GM23338 (cell line): ENCODE results near the gene COX7B. TPM values are rescaled to one million over a fixed set of nuclear protein-coding genes. Genes with fewer than 3 reads are reported as not detected.

Experiments
- ATAC-seq: fragments of 200-7000 bp; cut with Tn5 transposase; 3 replicates; pipeline ENCODE4 v1.9.1; 2020
- DNase-seq: peaks from one replicate; pipeline ENCODE4 v3.0.0-alpha.2; 2015; ENCODE audit warnings: low spot score
- H2AFZ ChIP-seq: fragments of 200-600 bp; sonication (generic); 2 replicates; pipeline ENCODE4 v1.8.0; 2016; ENCODE audit warnings: antibody characterized with exemption, mild to moderate bottlenecking, moderate library complexity
- H3F3A ChIP-seq: fragments of 200-600 bp; sonication (generic); replicated peaks from 2 replicates; pipeline ENCODE4 v1.8.0; 2017; ENCODE audit warnings: antibody characterized with exemption, mixed run types, low read depth
- H3K27ac ChIP-seq: fragments of 200-600 bp; sonication (generic); 2 replicates; pipeline ENCODE4 v1.6.1; 2016; ENCODE audit warnings: low read depth
- H3K27me3 ChIP-seq: fragments of 200-600 bp; sonication (generic); 2 replicates; pipeline ENCODE4 v1.8.0; 2016; ENCODE audit warnings: mild to moderate bottlenecking, mixed run types, moderate library complexity; ENCODE audit not compliant: insufficient read depth
- H3K36me3 ChIP-seq: fragments of 200-600 bp; sonication (generic); 2 replicates; pipeline ENCODE4 v1.8.0; 2016; ENCODE audit warnings: mild to moderate bottlenecking; ENCODE audit not compliant: insufficient read depth
- H3K4me1 ChIP-seq: fragments of 200-600 bp; sonication (generic); 2 replicates; pipeline ENCODE4 v1.8.0; 2016; ENCODE audit warnings: mild to moderate bottlenecking, moderate library complexity; ENCODE audit not compliant: insufficient read depth
- H3K4me2 ChIP-seq: fragments of 200-600 bp; sonication (generic); 2 replicates; pipeline ENCODE4 v1.7.1; 2017; ENCODE audit warnings: mixed run types
- H3K4me3 ChIP-seq: fragments of 200-600 bp; sonication (generic); 2 replicates; pipeline ENCODE4 v1.6.1; 2016; ENCODE audit warnings: mixed run types
- H3K79me2 ChIP-seq: fragments of 200-600 bp; sonication (generic); replicated peaks from 2 replicates; pipeline ENCODE4 v1.8.0; 2017; ENCODE audit warnings: mild to moderate bottlenecking; ENCODE audit not compliant: insufficient read depth
- H3K9me2 ChIP-seq: fragments of 200-600 bp; sonication (generic); 2 replicates; pipeline ENCODE4 v1.8.0; 2017; ENCODE audit not compliant: insufficient read depth
- H4K20me1 ChIP-seq: fragments of 200-600 bp; sonication (generic); replicated peaks from 2 replicates; pipeline ENCODE4 v1.8.0; 2017; ENCODE audit warnings: mild to moderate bottlenecking; ENCODE audit not compliant: insufficient read depth
- H3K27ac Mint-ChIP-seq: 2 replicates; pipeline ENCODE4 v1.8.0; 2020; ENCODE audit warnings: inconsistent platforms, mild to moderate bottlenecking, moderate library complexity, mixed read lengths
- H3K27me3 Mint-ChIP-seq: 3 replicates; pipeline ENCODE4 v1.8.0; 2022; ENCODE audit warnings: low read depth, mild to moderate bottlenecking, moderate library complexity, mixed read lengths, inconsistent platforms; ENCODE audit not compliant: insufficient read depth, poor library complexity
- H3K36me3 Mint-ChIP-seq: 3 replicates; pipeline ENCODE4 v1.8.0; 2021; ENCODE audit warnings: low read depth, mild to moderate bottlenecking, inconsistent platforms, moderate library complexity, mixed read lengths
- H3K4me1 Mint-ChIP-seq: 3 replicates; pipeline ENCODE4 v1.8.0; 2020; ENCODE audit warnings: mild to moderate bottlenecking, inconsistent platforms, mixed read lengths
- H3K4me3 Mint-ChIP-seq: 3 replicates; pipeline ENCODE4 v1.8.0; 2021; ENCODE audit warnings: moderate library complexity, mild to moderate bottlenecking, inconsistent platforms, mixed read lengths
- H3K9me3 Mint-ChIP-seq: 3 replicates; pipeline ENCODE4 v1.8.0; 2020; ENCODE audit warnings: moderate library complexity, mild to moderate bottlenecking, inconsistent platforms, mixed read lengths
- CTCF ChIP-seq, 2 experiments: fragments of 200-600 bp in 1 of 2; sonication (generic) in 1 of 2; conservative IDR thresholded peaks; 2 replicates each; pipeline versions ENCODE4 v1.5.1 to v1.6.1; 2016 to 2017; ENCODE audit warnings: antibody characterized with exemption in 2 of 2, low read depth in 2 of 2, mild to moderate bottlenecking in 2 of 2, moderate library complexity in 1 of 2
- EZH2 ChIP-seq: fragments of 200-600 bp; sonication (generic); IDR thresholded peaks from one replicate; pipeline ENCODE4 v1.8.0; 2017; ENCODE audit warnings: antibody characterized with exemption, mild to moderate bottlenecking, low read depth; ENCODE audit not compliant: unreplicated experiment
- NANOG ChIP-seq: IDR thresholded peaks from 2 replicates; pipeline ENCODE4 v1.6.1; 2016; ENCODE audit warnings: antibody characterized with exemption, borderline replicate concordance
- POLR2AphosphoS5 ChIP-seq: IDR thresholded peaks from 2 replicates; pipeline ENCODE4 v1.6.1; 2016; ENCODE audit warnings: antibody characterized with exemption, low read depth
- REST ChIP-seq: IDR thresholded peaks from one replicate; pipeline ENCODE4 v1.6.1; 2018; ENCODE audit warnings: antibody characterized with exemption; ENCODE audit not compliant: unreplicated experiment
- STAT1 ChIP-seq: IDR thresholded peaks from one replicate; pipeline ENCODE4 v1.6.1; 2016; ENCODE audit warnings: antibody characterized with exemption; ENCODE audit not compliant: unreplicated experiment
- ZNF114 ChIP-seq: fragments of 250-450 bp; sonication (Bioruptor Pico); IDR thresholded peaks from 2 replicates; pipeline ENCODE4 v1.5.0; 2020; ENCODE audit warnings: mild to moderate bottlenecking, moderate library complexity
- ZNF331 ChIP-seq: fragments of 250-450 bp; sonication (Bioruptor Pico); IDR thresholded peaks from 2 replicates; pipeline ENCODE4 v1.5.0; 2020; ENCODE audit warnings: low read depth, mild to moderate bottlenecking, moderate library complexity
- polyA plus RNA-seq: library from polyadenylated mRNA; unstranded; fragments of >200 nt; fragmentation: Nextera tagmentation; extraction: Ambion mirVana; gene quantifications from 2 replicates; pipeline ENCODE4 v1.2.1, GENCODE V29; 2016
- total RNA-seq: library from RNA; depleted of rRNA; stranded (reverse); fragments of >200 nt; shearing (Covaris generic); gene quantifications from 2 replicates; pipeline ENCODE4 v1.2.3, GENCODE V29; 2014
- TF ChIP-seq, protein P1 (sequence below): IDR thresholded peaks from 2 replicates; pipeline ENCODE4 v1.6.1; 2016; ENCODE audit warnings: antibody characterized with exemption
- TF ChIP-seq, protein P2 (sequence below): fragments of 250-450 bp; sonication (Bioruptor Pico); IDR thresholded peaks from 2 replicates; pipeline ENCODE4 v1.5.0; 2020; ENCODE audit warnings: mild to moderate bottlenecking, moderate library complexity

COX7B gene
- total and polyA plus RNA-seq, 2 experiments from 2014 or later, result 411 to 1,029 TPM

GRCh38 chrX:77910108-77910840 is 11.0 kb downstream of the COX7B start, which contains the start of gene ATP7A (continued):
- peak; percentile 26 to 67 for TF ChIP-seq CTCF (conservative IDR thresholded peaks at IDR 0.05; ENCODE audit: low read depth in 2 of 2)
- no peak for TF ChIP-seq NANOG
- 0 out of 2 replicates have a peak, but pooled peaks have one; percentile 35 for TF ChIP-seq POLR2AphosphoS5

GRCh38 chrX:77917294-77917933 is 18.1 kb downstream of the COX7B start:
- H2AFZ ChIP-seq, result no peak overlapping the region
- H3K36me3 ChIP-seq, result no peaks in the 10 kb centered on the region
- H3K36me3 Mint-ChIP-seq, result no peaks in the 10 kb centered on the region
- H3K4me2 ChIP-seq, result no peak overlapping the region
- H3K4me3 Mint-ChIP-seq, result no peak overlapping the region
- H3K79me2 ChIP-seq, result no peaks in the 10 kb centered on the region; the same call in 1 of the 2 replicates
- H3K27ac Mint-ChIP-seq, result no peak overlapping the region
- H3K9me2 ChIP-seq, result no peaks in the 10 kb centered on the region
- no peaks in the 10 kb centered on the region for H3K9me3 Mint-ChIP-seq
- no peaks in the 10 kb centered on the region for H3K27me3 Mint-ChIP-seq
- H3K4me3 ChIP-seq, result no peak overlapping the region
- no peak overlapping the region for H3K27ac ChIP-seq
- no peak for ATAC-seq
- no peaks in the 10 kb centered on the region for H3K27me3 ChIP-seq
- H3K4me1 Mint-ChIP-seq, result no peaks in the 10 kb centered on the region
- no peaks in the 10 kb centered on the region for H3K4me1 ChIP-seq
- H4K20me1 ChIP-seq, result no peaks in the 10 kb centered on the region
- no peak for DNase-seq
- H3F3A ChIP-seq, result no peaks in the 10 kb centered on the region
- TF ChIP-seq, protein P1, sequence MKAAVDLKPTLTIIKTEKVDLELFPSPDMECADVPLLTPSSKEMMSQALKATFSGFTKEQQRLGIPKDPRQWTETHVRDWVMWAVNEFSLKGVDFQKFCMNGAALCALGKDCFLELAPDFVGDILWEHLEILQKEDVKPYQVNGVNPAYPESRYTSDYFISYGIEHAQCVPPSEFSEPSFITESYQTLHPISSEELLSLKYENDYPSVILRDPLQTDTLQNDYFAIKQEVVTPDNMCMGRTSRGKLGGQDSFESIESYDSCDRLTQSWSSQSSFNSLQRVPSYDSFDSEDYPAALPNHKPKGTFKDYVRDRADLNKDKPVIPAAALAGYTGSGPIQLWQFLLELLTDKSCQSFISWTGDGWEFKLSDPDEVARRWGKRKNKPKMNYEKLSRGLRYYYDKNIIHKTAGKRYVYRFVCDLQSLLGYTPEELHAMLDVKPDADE, result no peak
- TF ChIP-seq NANOG (no peak), ZNF331 (no peak), STAT1 (no peak), POLR2AphosphoS5 (no peak), REST (no peak), EZH2 (no peak), ZNF114 (CRISPR knock-in tag) (no peak)
- TF ChIP-seq, protein P2, sequence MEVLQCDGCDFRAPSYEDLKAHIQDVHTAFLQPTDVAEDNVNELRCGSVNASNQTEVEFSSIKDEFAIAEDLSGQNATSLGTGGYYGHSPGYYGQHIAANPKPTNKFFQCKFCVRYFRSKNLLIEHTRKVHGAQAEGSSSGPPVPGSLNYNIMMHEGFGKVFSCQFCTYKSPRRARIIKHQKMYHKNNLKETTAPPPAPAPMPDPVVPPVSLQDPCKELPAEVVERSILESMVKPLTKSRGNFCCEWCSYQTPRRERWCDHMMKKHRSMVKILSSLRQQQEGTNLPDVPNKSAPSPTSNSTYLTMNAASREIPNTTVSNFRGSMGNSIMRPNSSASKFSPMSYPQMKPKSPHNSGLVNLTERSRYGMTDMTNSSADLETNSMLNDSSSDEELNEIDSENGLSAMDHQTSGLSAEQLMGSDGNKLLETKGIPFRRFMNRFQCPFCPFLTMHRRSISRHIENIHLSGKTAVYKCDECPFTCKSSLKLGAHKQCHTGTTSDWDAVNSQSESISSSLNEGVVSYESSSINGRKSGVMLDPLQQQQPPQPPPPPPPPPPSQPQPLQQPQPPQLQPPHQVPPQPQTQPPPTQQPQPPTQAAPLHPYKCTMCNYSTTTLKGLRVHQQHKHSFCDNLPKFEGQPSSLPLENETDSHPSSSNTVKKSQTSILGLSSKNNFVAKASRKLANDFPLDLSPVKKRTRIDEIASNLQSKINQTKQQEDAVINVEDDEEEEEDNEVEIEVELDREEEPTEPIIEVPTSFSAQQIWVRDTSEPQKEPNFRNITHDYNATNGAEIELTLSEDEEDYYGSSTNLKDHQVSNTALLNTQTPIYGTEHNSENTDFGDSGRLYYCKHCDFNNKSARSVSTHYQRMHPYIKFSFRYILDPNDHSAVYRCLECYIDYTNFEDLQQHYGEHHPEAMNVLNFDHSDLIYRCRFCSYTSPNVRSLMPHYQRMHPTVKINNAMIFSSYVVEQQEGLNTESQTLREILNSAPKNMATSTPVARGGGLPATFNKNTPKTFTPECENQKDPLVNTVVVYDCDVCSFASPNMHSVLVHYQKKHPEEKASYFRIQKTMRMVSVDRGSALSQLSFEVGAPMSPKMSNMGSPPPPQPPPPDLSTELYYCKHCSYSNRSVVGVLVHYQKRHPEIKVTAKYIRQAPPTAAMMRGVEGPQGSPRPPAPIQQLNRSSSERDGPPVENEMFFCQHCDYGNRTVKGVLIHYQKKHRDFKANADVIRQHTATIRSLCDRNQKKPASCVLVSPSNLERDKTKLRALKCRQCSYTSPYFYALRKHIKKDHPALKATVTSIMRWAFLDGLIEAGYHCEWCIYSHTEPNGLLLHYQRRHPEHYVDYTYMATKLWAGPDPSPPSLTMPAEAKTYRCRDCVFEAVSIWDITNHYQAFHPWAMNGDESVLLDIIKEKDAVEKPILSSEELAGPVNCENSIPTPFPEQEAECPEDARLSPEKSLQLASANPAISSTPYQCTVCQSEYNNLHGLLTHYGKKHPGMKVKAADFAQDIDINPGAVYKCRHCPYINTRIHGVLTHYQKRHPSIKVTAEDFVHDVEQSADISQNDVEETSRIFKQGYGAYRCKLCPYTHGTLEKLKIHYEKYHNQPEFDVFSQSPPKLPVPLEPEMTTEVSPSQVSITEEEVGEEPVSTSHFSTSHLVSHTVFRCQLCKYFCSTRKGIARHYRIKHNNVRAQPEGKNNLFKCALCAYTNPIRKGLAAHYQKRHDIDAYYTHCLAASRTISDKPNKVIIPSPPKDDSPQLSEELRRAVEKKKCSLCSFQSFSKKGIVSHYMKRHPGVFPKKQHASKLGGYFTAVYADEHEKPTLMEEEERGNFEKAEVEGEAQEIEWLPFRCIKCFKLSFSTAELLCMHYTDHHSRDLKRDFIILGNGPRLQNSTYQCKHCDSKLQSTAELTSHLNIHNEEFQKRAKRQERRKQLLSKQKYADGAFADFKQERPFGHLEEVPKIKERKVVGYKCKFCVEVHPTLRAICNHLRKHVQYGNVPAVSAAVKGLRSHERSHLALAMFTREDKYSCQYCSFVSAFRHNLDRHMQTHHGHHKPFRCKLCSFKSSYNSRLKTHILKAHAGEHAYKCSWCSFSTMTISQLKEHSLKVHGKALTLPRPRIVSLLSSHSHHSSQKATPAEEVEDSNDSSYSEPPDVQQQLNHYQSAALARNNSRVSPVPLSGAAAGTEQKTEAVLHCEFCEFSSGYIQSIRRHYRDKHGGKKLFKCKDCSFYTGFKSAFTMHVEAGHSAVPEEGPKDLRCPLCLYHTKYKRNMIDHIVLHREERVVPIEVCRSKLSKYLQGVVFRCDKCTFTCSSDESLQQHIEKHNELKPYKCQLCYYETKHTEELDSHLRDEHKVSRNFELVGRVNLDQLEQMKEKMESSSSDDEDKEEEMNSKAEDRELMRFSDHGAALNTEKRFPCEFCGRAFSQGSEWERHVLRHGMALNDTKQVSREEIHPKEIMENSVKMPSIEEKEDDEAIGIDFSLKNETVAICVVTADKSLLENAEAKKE, result no peak
